Effector memory CD4-positive, alpha-beta T cell (primary cell): Measurements from ENCODE around the gene ZBTB7C.

ENCODE experiments used
- DNase-seq, 3 donors: peaks; one replicate each; pipeline ENCODE4 v3.0.0-alpha.2; 2020
- H3K27ac ChIP-seq: 2 replicates; pipeline ENCODE4 v1.7.0; 2013; ENCODE audit warnings: mild to moderate bottlenecking, low read length, moderate library complexity; ENCODE audit not compliant: insufficient read depth, poor library complexity, severe bottlenecking
- H3K27me3 ChIP-seq: replicated peaks from 2 replicates; pipeline ENCODE4 v1.7.0; 2013; ENCODE audit warnings: mild to moderate bottlenecking, low read length; ENCODE audit not compliant: insufficient read depth, control insufficient read depth, poor library complexity, severe bottlenecking
- H3K36me3 ChIP-seq: 2 replicates; pipeline ENCODE4 v1.7.0; 2013; ENCODE audit warnings: mild to moderate bottlenecking, low read length, moderate library complexity; ENCODE audit not compliant: control insufficient read depth, insufficient read depth
- H3K4me1 ChIP-seq: 2 replicates; pipeline ENCODE4 v1.7.0; 2013; ENCODE audit warnings: low read length, mild to moderate bottlenecking; ENCODE audit not compliant: control insufficient read depth, insufficient read depth, poor library complexity, severe bottlenecking
- H3K4me3 ChIP-seq: 2 replicates; pipeline ENCODE4 v1.7.0; 2013; ENCODE audit warnings: low read length, low read depth, mild to moderate bottlenecking; ENCODE audit not compliant: insufficient read depth, poor library complexity, severe bottlenecking
- H3K9me3 ChIP-seq: 2 replicates; pipeline ENCODE4 v1.7.0; 2013; ENCODE audit warnings: mild to moderate bottlenecking, low read length, moderate library complexity; ENCODE audit not compliant: control insufficient read depth

The ZBTB7C gene

GRCh38 chr18:48249854-48250253 is 159.3 kb downstream of the ZBTB7C start:
- H3K27me3 ChIP-seq: no peaks in the 10 kb centered on the region

GRCh38 chr18:48244530-48244929 is 164.7 kb downstream of the ZBTB7C start:
- H3K27me3 ChIP-seq: no peaks in the 10 kb centered on the region
- DNase-seq: no peak
- no peaks in the 10 kb centered on the region for H3K9me3 ChIP-seq
- no peaks in the 10 kb centered on the region for H3K4me1 ChIP-seq
- no peak overlapping the region for H3K27ac ChIP-seq
- no peaks in the 10 kb centered on the region for H3K36me3 ChIP-seq
- no peak overlapping the region for H3K4me3 ChIP-seq

More at GRCh38 chr18:48249854-48250253, 159.3 kb downstream of the ZBTB7C start:
- H3K9me3 ChIP-seq: no peaks in the 10 kb centered on the region
- no peaks in the 10 kb centered on the region for H3K36me3 ChIP-seq
- H3K4me1 ChIP-seq: no peaks in the 10 kb centered on the region
- H3K27ac ChIP-seq: no peak overlapping the region
- H3K4me3 ChIP-seq: no peak overlapping the region
- DNase-seq: no peak

- DNase-seq: no peak
- Histone ChIP-seq H3K27me3 (no peaks in the 10 kb centered on the region), H3K9me3 (no peaks in the 10 kb centered on the region), H3K36me3 (no peaks in the 10 kb centered on the region), H3K4me1 (no peaks in the 10 kb centered on the region), H3K27ac (no peak overlapping the region), H3K4me3 (no peak overlapping the region)
Measured at GRCh38 chr18:48238636-48239035, 170.5 kb downstream of the ZBTB7C start.

- Histone ChIP-seq H3K27ac (no peak overlapping the region), H3K4me1 (no peaks in the 10 kb centered on the region)
- no peak for DNase-seq
Measured at GRCh38 chr18:48238206-48238605, 171.0 kb downstream of the ZBTB7C start.

GRCh38 chr18:48236822-48237221 is 172.4 kb downstream of the ZBTB7C start:
- Histone ChIP-seq H3K4me3 (no peak overlapping the region), H3K9me3 (no peaks in the 10 kb centered on the region), H3K4me1 (no peaks in the 10 kb centered on the region), H3K27ac (no peak overlapping the region), H3K36me3 (no peaks in the 10 kb centered on the region), H3K27me3 (no peaks in the 10 kb centered on the region)
- DNase-seq: no peak

More at GRCh38 chr18:48238206-48238605, 171.0 kb downstream of the ZBTB7C start:
- no peaks in the 10 kb centered on the region for H3K9me3 ChIP-seq
- H3K36me3 ChIP-seq: no peaks in the 10 kb centered on the region
- H3K4me3 ChIP-seq: no peak overlapping the region
- H3K27me3 ChIP-seq: no peaks in the 10 kb centered on the region

- Histone ChIP-seq H3K9me3 (no peaks in the 10 kb centered on the region), H3K27me3 (no peaks in the 10 kb centered on the region), H3K36me3 (no peaks in the 10 kb centered on the region), H3K4me3 (no peak overlapping the region), H3K27ac (no peak overlapping the region), H3K4me1 (peaks cover 12% of the 10 kb centered on the region)
- no peak for DNase-seq
Measured at GRCh38 chr18:48230467-48231113, 178.6 kb downstream of the ZBTB7C start.

GRCh38 chr18:48229552-48229981 is 179.6 kb downstream of the ZBTB7C start:
- H3K4me3 ChIP-seq: no peak overlapping the region
- H3K36me3 ChIP-seq: no peaks in the 10 kb centered on the region
- DNase-seq: no peak
- H3K4me1 ChIP-seq: peaks cover 12% of the 10 kb centered on the region
- H3K27me3 ChIP-seq: no peaks in the 10 kb centered on the region
- H3K9me3 ChIP-seq: no peaks in the 10 kb centered on the region
- H3K27ac ChIP-seq: no peak overlapping the region

GRCh38 chr18:48228841-48229240 is 180.3 kb downstream of the ZBTB7C start:
- no peak for DNase-seq
- Histone ChIP-seq H3K27me3 (no peaks in the 10 kb centered on the region), H3K9me3 (no peaks in the 10 kb centered on the region), H3K4me3 (no peak overlapping the region), H3K27ac (no peak overlapping the region), H3K4me1 (peaks cover 12% of the 10 kb centered on the region), H3K36me3 (no peaks in the 10 kb centered on the region)

GRCh38 chr18:48228301-48228715 is 180.9 kb downstream of the ZBTB7C start:
- peaks cover 12% of the 10 kb centered on the region for H3K4me1 ChIP-seq
- H3K9me3 ChIP-seq: no peaks in the 10 kb centered on the region
- H3K27me3 ChIP-seq: no peaks in the 10 kb centered on the region
- DNase-seq: no peak
- no peaks in the 10 kb centered on the region for H3K36me3 ChIP-seq
- no peak overlapping the region for H3K4me3 ChIP-seq
- H3K27ac ChIP-seq: no peak overlapping the region

GRCh38 chr18:48227206-48227605 is 182.0 kb downstream of the ZBTB7C start:
- Histone ChIP-seq H3K36me3 (no peaks in the 10 kb centered on the region), H3K4me3 (no peak overlapping the region), H3K27me3 (no peaks in the 10 kb centered on the region), H3K9me3 (no peaks in the 10 kb centered on the region), H3K27ac (no peak overlapping the region), H3K4me1 (peaks cover 12% of the 10 kb centered on the region)
- no peak for DNase-seq
